KBM-7 (cell line): ENCODE data around the gene TRIM50.
"Not testable (repeated sequence)": the region's sequence is repeated elsewhere in the genome, so short reads cannot be mapped to it uniquely, and the experiment has no call there.

Source experiments
- DNase-seq: peaks from one replicate; pipeline ENCODE4 v3.0.0-alpha.2; 2015
- in situ Hi-C: fragments of 300-500 bp; cut with MboI; formaldehyde crosslinking; loops from 2 replicates; pipeline ENCODE4 v1.14.3; 2020; ENCODE audit warnings: low sequenced_read_pairs, low pct_unique_long_range_greater_than_20kb, mixed read lengths

Gene TRIM50

GRCh38 chr7:73351447-73352167 is 23.7 kb upstream of the TRIM50 start:
- in situ Hi-C loops, result no loop called here

GRCh38 chr7:73350306-73351068 is 22.6 kb upstream of the TRIM50 start:
- no peak for DNase-seq
- in situ Hi-C loops, result no loop called here

More at GRCh38 chr7:73351447-73352167, 23.7 kb upstream of the TRIM50 start:
- DNase-seq, result no peak

GRCh38 chr7:73349763-73350162 is 21.9 kb upstream of the TRIM50 start:
- DNase-seq, result no peak
- in situ Hi-C loops, result no loop called here

- in situ Hi-C loops, result no loop called here
- DNase-seq, result no peak
Observed at GRCh38 chr7:73345951-73346350, 18.1 kb upstream of the TRIM50 start.

- no peak for DNase-seq
- in situ Hi-C loops, result no loop called here
Observed at GRCh38 chr7:73345538-73345937, 17.7 kb upstream of the TRIM50 start.

- in situ Hi-C loops, result no loop called here
- no peak for DNase-seq
Observed at GRCh38 chr7:73343671-73344380, 15.9 kb upstream of the TRIM50 start.

GRCh38 chr7:73342645-73343044 is 14.8 kb upstream of the TRIM50 start:
- no peak for DNase-seq

GRCh38 chr7:73341877-73342276 is 14.0 kb upstream of the TRIM50 start:
- no peak for DNase-seq
- in situ Hi-C loops, result no loop called here

More at GRCh38 chr7:73342645-73343044, 14.8 kb upstream of the TRIM50 start:
- in situ Hi-C loops, result no loop called here

GRCh38 chr7:73340514-73340913 is 12.6 kb upstream of the TRIM50 start:
- no peak for DNase-seq
- in situ Hi-C loops, result no loop called here

GRCh38 chr7:73338321-73338720 is 10.4 kb upstream of the TRIM50 start:
- DNase-seq, result no peak
- in situ Hi-C loops, result no loop called here

GRCh38 chr7:73332447-73332846 is 4.6 kb upstream of the TRIM50 start:
- in situ Hi-C loops, result no loop called here
- DNase-seq, result no peak

- in situ Hi-C loops, result no loop called here
- DNase-seq, result no peak
Observed at GRCh38 chr7:73330772-73331171, 2.9 kb upstream of the TRIM50 start.

- in situ Hi-C loops, result no loop called here
- no peak for DNase-seq
Observed at GRCh38 chr7:73329861-73330581, 2.1 kb upstream of the TRIM50 start.

GRCh38 chr7:73328696-73329095 is 814 bp upstream of the TRIM50 start:
- no peak for DNase-seq
- in situ Hi-C loops, result no loop called here

GRCh38 chr7:73327449-73327848 is 433 bp downstream of the TRIM50 start:
- in situ Hi-C loops, DNase-seq: not testable (repeated sequence)

GRCh38 chr7:73325424-73325823 is 2.5 kb downstream of the TRIM50 start:
- in situ Hi-C loops, DNase-seq: not testable (repeated sequence)

GRCh38 chr7:73324081-73324845 is 3.6 kb downstream of the TRIM50 start:
- in situ Hi-C loops, result not testable (repeated sequence)
- DNase-seq, result peak; percentile 83

- DNase-seq, in situ Hi-C loops: not testable (repeated sequence)
Observed at GRCh38 chr7:73323434-73324080, 4.3 kb downstream of the TRIM50 start.
